Lung (tissue), 12 donors: ENCODE results near the gene TNS3. TPM values are rescaled to one million over a fixed set of nuclear protein-coding genes. Genes with fewer than 3 reads are reported as not detected.

Experiments
- ATAC-seq: fragments of 200-7000 bp; cut with Tn5 transposase; one replicate; pipeline ENCODE4 v1.9.1; 2020; ENCODE audit warnings: moderate number of reproducible peaks; ENCODE audit not compliant: insufficient read depth, low FRiP score
- DNase-seq, 3 donors: peaks; one replicate each; pipeline ENCODE4 v3.0.0-alpha.2; 2013 to 2017
- H3K27ac ChIP-seq, 2 donors: one replicate each; pipeline ENCODE4 v1.5.1; 2013; ENCODE audit warnings: mild to moderate bottlenecking in 2 of 2, moderate library complexity in 2 of 2, control low read depth in 1 of 2, inconsistent platforms in 1 of 2, low read depth in 1 of 2, low read length in 1 of 2
- H3K27me3 ChIP-seq, 3 donors: one replicate each; pipeline ENCODE4 v1.5.1; 2013; ENCODE audit warnings: low read length in 2 of 3; ENCODE audit not compliant: control insufficient read depth in 3 of 3, insufficient read depth in 3 of 3
- H3K36me3 ChIP-seq, 4 donors: one replicate each; pipeline ENCODE4 v1.5.1; 2013; ENCODE audit warnings: low read length in 4 of 4, mild to moderate bottlenecking in 1 of 4, moderate library complexity in 1 of 4; ENCODE audit not compliant: control insufficient read depth in 4 of 4, insufficient read depth in 4 of 4
- H3K4me1 ChIP-seq, 5 donors: one replicate each; pipeline ENCODE4 v1.5.1; 2013; ENCODE audit warnings: low read length in 5 of 5, mild to moderate bottlenecking in 2 of 5, moderate library complexity in 1 of 5; ENCODE audit not compliant: control insufficient read depth in 5 of 5, insufficient read depth in 5 of 5
- H3K4me3 ChIP-seq: one replicate; pipeline ENCODE4 v1.5.1; 2013; ENCODE audit warnings: mild to moderate bottlenecking, control low read depth, moderate library complexity
- H3K9ac ChIP-seq, 2 donors: one replicate each; pipeline ENCODE4 v1.5.1; 2013; ENCODE audit warnings: low read length in 2 of 2, control low read depth in 1 of 2; ENCODE audit not compliant: insufficient read depth in 1 of 2
- H3K9me3 ChIP-seq, 4 donors: one replicate each; pipeline ENCODE4 v1.5.1; 2013; ENCODE audit warnings: low read length in 3 of 4, mild to moderate bottlenecking in 1 of 4, moderate library complexity in 1 of 4; ENCODE audit not compliant: control insufficient read depth in 4 of 4, insufficient read depth in 3 of 4
- CTCF ChIP-seq: IDR thresholded peaks from 2 replicates; pipeline ENCODE4 v1.5.1; 2012; ENCODE audit warnings: mild to moderate bottlenecking; ENCODE audit errors: control extremely low read depth, extremely low read depth
- WGBS, 2 donors: extraction: QIAGEN DNeasy Blood & Tissue Kit; methylation state at CpG; one replicate each; pipeline ENCODE4 v1.1.7; 2013; 5-methylcytosine and 5-hydroxymethylcytosine counted together
- polyA plus RNA-seq, 2 donors: library from polyadenylated mRNA; stranded (reverse); fragments of 200-250 nt; gene quantifications; one replicate each; pipeline ENCODE4 v1.2.1, GENCODE V29; 2013
- total RNA-seq, 2 donors: library from RNA; depleted of rRNA in 1 of 2; stranded (reverse); fragments of >200 nt in 1 of 2; gene quantifications; one replicate each; pipeline ENCODE4 v1.2.1, GENCODE V29; 2014 to 2021
- donor health status: control.
- donor health status: control.
- donor health status: Bipolar disorder and iron deficiency.
- donor health status: healthy.
- donor health status: DM: yes; HTN: yes; CAD: no.

The TNS3 gene
- total and polyA plus RNA-seq, 4 donors, result 23.8 to 140 (median 85.7) TPM

- peaks cover 0 to 40% (median 22%) of the 10 kb centered on the region in 4 donors for H3K36me3 ChIP-seq
- H3K4me3 ChIP-seq, result no peak overlapping the region
- no peak overlapping the region for H3K27ac ChIP-seq
- no peaks in the 10 kb centered on the region for H3K27me3 ChIP-seq
- H3K9ac ChIP-seq, result no peak overlapping the region
- H3K9me3 ChIP-seq, result no peaks in the 10 kb centered on the region
- TF ChIP-seq CTCF, result no peak
- H3K4me1 ChIP-seq, result peaks cover 0 to 46% (median 25%) of the 10 kb centered on the region in 5 donors
- WGBS, 2 donors, result 76 to 80% methylated on average over 4 of the region's 4 CpGs
- ATAC-seq, result no peak
- no peak for DNase-seq
Measured at GRCh38 chr7:47323904-47324303, 258.0 kb downstream of the TNS3 start.

- Histone ChIP-seq H3K4me1 (peaks cover 0 to 36% (median 20%) of the 10 kb centered on the region in 5 donors), H3K4me3 (no peak overlapping the region), H3K36me3 (peaks cover 0 to 51% (median 26%) of the 10 kb centered on the region in 4 donors), H3K27me3 (no peaks in the 10 kb centered on the region), H3K9me3 (peaks cover 0 to 3% (median 0%) of the 10 kb centered on the region in 4 donors), H3K9ac (no peak overlapping the region), H3K27ac (no peak overlapping the region)
- DNase-seq (no peak), ATAC-seq (no peak)
- TF ChIP-seq CTCF, result no peak
- WGBS, 2 donors, result 84 to 86% methylated on average over 11 of the region's 11 CpGs
Measured at GRCh38 chr7:47322731-47323130, 259.2 kb downstream of the TNS3 start.

DNA sequence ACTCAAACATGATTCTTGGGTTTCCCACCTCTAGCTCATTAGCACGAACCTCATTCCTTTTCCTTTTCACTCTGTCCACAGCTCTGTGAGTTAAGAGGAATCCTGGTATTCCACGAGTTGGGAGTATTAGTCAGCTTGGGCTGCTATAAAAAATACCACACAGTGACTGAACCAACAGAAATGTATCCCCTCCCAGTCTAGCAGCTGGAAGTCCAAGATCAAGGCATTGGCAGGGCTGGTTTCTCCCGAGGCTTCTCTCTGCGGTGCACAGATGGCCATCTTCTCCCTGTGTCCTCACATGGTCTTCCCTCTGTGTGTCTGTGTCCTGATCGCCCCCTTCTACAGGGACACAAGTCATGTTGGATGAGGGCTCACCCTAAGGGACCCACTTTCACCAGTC lies 261.6 kb downstream of the TNS3 start:
- no peak for ATAC-seq
- H3K9me3 ChIP-seq, result peaks cover 0 to 3% (median 0%) of the 10 kb centered on the region in 4 donors
- WGBS, 2 donors, result 92% methylated on average over 5 of the region's 5 CpGs

More for the DNA sequence above, 261.6 kb downstream of the TNS3 start:
- Histone ChIP-seq H3K4me3 (no peak overlapping the region), H3K27ac (peak overlapping the region in 1 of 2 donors; percentile 52), H3K27me3 (no peaks in the 10 kb centered on the region), H3K36me3 (peaks cover 0 to 51% (median 24%) of the 10 kb centered on the region in 4 donors), H3K4me1 (peaks cover 0 to 33% (median 9%) of the 10 kb centered on the region in 5 donors), H3K9ac (no peak overlapping the region)
- no peak for TF ChIP-seq CTCF
- DNase-seq, result no peak
